H1 (cell line): Measurements from ENCODE around the gene SEMA5B.

Experiments
- ATF3 ChIP-seq: IDR thresholded peaks from 2 replicates; pipeline ENCODE4 v1.6.1; 2011; ENCODE audit warnings: low read depth, mild to moderate bottlenecking, low read length; ENCODE audit not compliant: insufficient read depth
- BRCA1 ChIP-seq: IDR thresholded peaks from 2 replicates; pipeline ENCODE4 v1.6.1; 2012; ENCODE audit warnings: low read depth, low read length, improper control_type of control experiment
- CTCF ChIP-seq, 3 experiments: IDR thresholded peaks; 1 replicate in 2 of 3; 2 replicates in 1 of 3; pipeline versions ENCODE4 v1.5.1 to v1.6.1; 2011; ENCODE audit warnings: low read length in 3 of 3, mild to moderate bottlenecking in 3 of 3, inconsistent platforms in 2 of 3, low read depth in 1 of 3, moderate library complexity in 1 of 3; ENCODE audit not compliant: insufficient read depth in 1 of 3; ENCODE audit errors: control extremely low read depth in 1 of 3
- EZH2 ChIP-seq: fragments of 200-600 bp; sonication (generic); IDR thresholded peaks from 2 replicates; pipeline ENCODE4 v1.7.1; 2012; ENCODE audit warnings: low read depth, mild to moderate bottlenecking, moderate library complexity, low read length, inconsistent platforms; ENCODE audit not compliant: severe bottlenecking
- GABPA ChIP-seq: IDR thresholded peaks from 2 replicates; pipeline ENCODE4 v1.6.1; 2011; ENCODE audit warnings: mild to moderate bottlenecking, low read length, moderate library complexity, borderline replicate concordance; ENCODE audit not compliant: insufficient read depth
- KDM1A ChIP-seq: fragments of 200-600, 300-600 bp; sonication (generic); IDR thresholded peaks from 2 replicates; pipeline ENCODE4 v1.7.1; 2016; ENCODE audit warnings: mild to moderate bottlenecking, low read length, borderline replicate concordance
- KDM4A ChIP-seq: IDR thresholded peaks from one replicate; pipeline ENCODE4 v1.7.1; 2012; ENCODE audit warnings: low read depth, mild to moderate bottlenecking, moderate library complexity, low read length, inconsistent platforms; ENCODE audit not compliant: severe bottlenecking
- KDM5A ChIP-seq: fragments of 200-600 bp; IDR thresholded peaks from 2 replicates; pipeline ENCODE4 v1.7.1; 2012; ENCODE audit warnings: mild to moderate bottlenecking, low read length, inconsistent platforms, mixed read lengths
- POLR2AphosphoS5 ChIP-seq: IDR thresholded peaks from 2 replicates; pipeline ENCODE4 v1.6.1; 2011; ENCODE audit warnings: low read depth, low read length
- SIRT6 ChIP-seq: IDR thresholded peaks from one replicate; pipeline ENCODE4 v1.7.1; 2012; ENCODE audit warnings: low read length, inconsistent platforms
- SP1 ChIP-seq: IDR thresholded peaks from 2 replicates; pipeline ENCODE4 v1.6.1; 2011; ENCODE audit warnings: low read depth, low read length
- TBP ChIP-seq: IDR thresholded peaks from 2 replicates; pipeline ENCODE4 v1.6.1; 2011; ENCODE audit warnings: low read depth, low read length, improper control_type of control experiment
- USF2 ChIP-seq: IDR thresholded peaks from 2 replicates; pipeline ENCODE4 v1.6.1; 2011; ENCODE audit warnings: low read length, improper control_type of control experiment

- TF ChIP-seq CTCF (IDR thresholded peaks at IDR 0.05; ENCODE audit: control extremely low read depth in 1 of 3, insufficient read depth in 1 of 3, low read depth in 1 of 3, low read length in 3 of 3) = no peak
- TF ChIP-seq KDM4A = no peak
- no peak for TF ChIP-seq USF2
- TF ChIP-seq POLR2AphosphoS5 = no peak
- no peak for TF ChIP-seq GABPA
- no peak for TF ChIP-seq SP1
- no peak for TF ChIP-seq KDM5A
- TF ChIP-seq ATF3 = no peak
- TF ChIP-seq BRCA1 = no peak
- TF ChIP-seq EZH2 = no peak
- no peak for TF ChIP-seq SIRT6
- no peak for TF ChIP-seq KDM1A
- TF ChIP-seq TBP = no peak
Measured at GRCh38 chr3:122920986-122921385, 106.6 kb downstream of the SEMA5B start.
